Neural cell (in vitro differentiated cells): Measurements from ENCODE around the gene ATXN2. TPM values are rescaled to one million over a fixed set of nuclear protein-coding genes. Genes with fewer than 3 reads are reported as not detected.

ENCODE experiments used
- H2AFZ ChIP-seq: fragments of 200-600, 300-800 bp; sonication (generic), shearing (Covaris generic); 2 replicates; pipeline ENCODE4 v1.6.0; 2014; ENCODE audit warnings: low read depth, mild to moderate bottlenecking, antibody characterized with exemption, low read length, moderate library complexity
- H3F3A ChIP-seq: fragments of 200-600 bp; shearing (Covaris generic); 2 replicates; pipeline ENCODE4 v1.6.1; 2016; ENCODE audit warnings: mild to moderate bottlenecking, moderate library complexity, mixed read lengths, antibody characterized with exemption, low read length; ENCODE audit not compliant: insufficient read depth, poor library complexity, severe bottlenecking
- H3K27ac ChIP-seq: fragments of 200-600, 300-800 bp; sonication (generic), shearing (Covaris generic); 2 replicates; pipeline ENCODE4 v1.5.1; 2014; ENCODE audit warnings: mild to moderate bottlenecking, low read length, moderate library complexity
- H3K27me3 ChIP-seq: fragments of 300-800, 200-600 bp; sonication (generic), shearing (Covaris generic); 2 replicates; pipeline ENCODE4 v1.6.0; 2014; ENCODE audit warnings: mild to moderate bottlenecking, low read depth, low read length, moderate library complexity; ENCODE audit not compliant: insufficient read depth
- H3K36me3 ChIP-seq: fragments of 300-800, 200-600 bp; sonication (generic), shearing (Covaris generic); 2 replicates; pipeline ENCODE4 v1.5.1; 2014; ENCODE audit warnings: mild to moderate bottlenecking, antibody characterized with exemption, low read length, moderate library complexity; ENCODE audit not compliant: insufficient read depth
- H3K4me2 ChIP-seq: fragments of 300-800, 200-600 bp; sonication (generic), shearing (Covaris generic); 2 replicates; pipeline ENCODE4 v1.6.0; 2014; ENCODE audit warnings: mild to moderate bottlenecking, low read length
- H3K4me3 ChIP-seq: fragments of 300-800, 200-600 bp; sonication (generic), shearing (Covaris generic); 2 replicates; pipeline ENCODE4 v1.5.1; 2014; ENCODE audit warnings: mild to moderate bottlenecking, low read length, moderate library complexity
- H3K79me2 ChIP-seq: fragments of 200-600 bp; shearing (Covaris generic); replicated peaks from 2 replicates; pipeline ENCODE4 v1.6.0; 2014; ENCODE audit warnings: mild to moderate bottlenecking, low read length, moderate library complexity; ENCODE audit not compliant: insufficient read depth
- H3K9ac ChIP-seq: fragments of 300-800, 200-600 bp; sonication (generic), shearing (Covaris generic); 2 replicates; pipeline ENCODE4 v1.6.1; 2016; ENCODE audit warnings: mild to moderate bottlenecking, low read length, mixed read lengths
- H3K9me2 ChIP-seq: fragments of 200-600 bp; shearing (Covaris generic); 2 replicates; pipeline ENCODE4 v1.6.1; 2016; ENCODE audit warnings: mild to moderate bottlenecking, low read length, mixed read lengths; ENCODE audit not compliant: insufficient read depth
- H3K9me3 ChIP-seq: fragments of 200-600, 300-800 bp; sonication (generic), shearing (Covaris generic); 2 replicates; pipeline ENCODE4 v1.6.1; 2016; ENCODE audit warnings: mild to moderate bottlenecking, mixed run types, low read length, moderate library complexity, mixed read lengths
- H4K20me1 ChIP-seq: fragments of 200-600 bp; shearing (Covaris generic); 2 replicates; pipeline ENCODE4 v1.6.1; 2016; ENCODE audit warnings: mild to moderate bottlenecking, mixed run types; ENCODE audit not compliant: insufficient read depth
- EP300 ChIP-seq: fragments of 450-650 bp; conservative IDR thresholded peaks from 2 replicates; pipeline ENCODE4 v1.6.1; 2014; ENCODE audit warnings: antibody characterized with exemption, mild to moderate bottlenecking, moderate library complexity; ENCODE audit not compliant: poor library complexity, severe bottlenecking
- EZH2 ChIP-seq: fragments of 200-600, 300-800 bp; shearing (Covaris generic), sonication (generic); IDR thresholded peaks from 2 replicates; pipeline ENCODE4 v1.6.1; 2014; ENCODE audit warnings: antibody characterized with exemption, low read length, borderline replicate concordance, mild to moderate bottlenecking; ENCODE audit not compliant: insufficient read depth, poor library complexity, severe bottlenecking
- MXI1 ChIP-seq: fragments of 450-650 bp; conservative IDR thresholded peaks from 2 replicates; pipeline ENCODE4 v1.6.1; 2014; ENCODE audit warnings: antibody characterized with exemption, mild to moderate bottlenecking; ENCODE audit not compliant: poor library complexity, severe bottlenecking
- REST ChIP-seq: IDR thresholded peaks from 2 replicates; pipeline ENCODE4 v1.6.1; 2012; ENCODE audit warnings: borderline replicate concordance
- SMC3 ChIP-seq: fragments of 450-650 bp; conservative IDR thresholded peaks from 2 replicates; pipeline ENCODE4 v1.6.1; 2014; ENCODE audit warnings: antibody characterized with exemption, mild to moderate bottlenecking, moderate library complexity; ENCODE audit not compliant: poor library complexity
- TAF1 ChIP-seq: IDR thresholded peaks from 2 replicates; pipeline ENCODE4 v1.6.1; 2012; ENCODE audit warnings: low read depth
- polyA plus RNA-seq: library from polyadenylated mRNA; depleted of rRNA; stranded (reverse); fragments of >200 nt; gene quantifications from 2 replicates; pipeline ENCODE4 v1.2.3, GENCODE V29; 2014

Gene ATXN2
- polyA plus RNA-seq, 1 donor from 2014 or later, result 12.6 TPM

GRCh38 chr12:111457577-111457976 lies 141.5 kb downstream of the ATXN2 start:
- H3K4me2 ChIP-seq, result no peak overlapping the region
- TF ChIP-seq MXI1, result no peak
- no peak for TF ChIP-seq SMC3
- TF ChIP-seq REST, result no peak
- no peak for TF ChIP-seq EP300
- no peaks in the 10 kb centered on the region for H4K20me1 ChIP-seq
- H3K4me3 ChIP-seq, result no peak overlapping the region
- H3K27ac ChIP-seq, result no peak overlapping the region
- no peaks in the 10 kb centered on the region for H3K9me2 ChIP-seq
- H3F3A ChIP-seq, result no peaks in the 10 kb centered on the region
- no peak overlapping the region for H3K9ac ChIP-seq
- H3K27me3 ChIP-seq, result no peaks in the 10 kb centered on the region
- no peaks in the 10 kb centered on the region for H3K79me2 ChIP-seq
- peaks cover 9% of the 10 kb centered on the region for H3K36me3 ChIP-seq
- H3K9me3 ChIP-seq, result no peaks in the 10 kb centered on the region
- H2AFZ ChIP-seq, result no peak overlapping the region

- Histone ChIP-seq H3K36me3 (peaks cover 9% of the 10 kb centered on the region), H2AFZ (no peak overlapping the region), H3K27me3 (no peaks in the 10 kb centered on the region), H3K9ac (no peak overlapping the region), H3K4me2 (no peak overlapping the region), H3K9me3 (no peaks in the 10 kb centered on the region), H3F3A (no peaks in the 10 kb centered on the region), H4K20me1 (no peaks in the 10 kb centered on the region), H3K9me2 (no peaks in the 10 kb centered on the region), H3K4me3 (no peak overlapping the region), H3K27ac (no peak overlapping the region), H3K79me2 (no peaks in the 10 kb centered on the region)
- TF ChIP-seq EP300, result no peak
- no peak for TF ChIP-seq TAF1
- TF ChIP-seq SMC3, result no peak
- no peak for TF ChIP-seq REST
- no peak for TF ChIP-seq EZH2
- no peak for TF ChIP-seq MXI1
These were observed 142.0 kb downstream of the ATXN2 start for GRCh38 chr12:111457071-111457470.
